Tongue (tissue), 2 donors: ENCODE measurements around the gene DIAPH1. TPM values are rescaled to one million over a fixed set of nuclear protein-coding genes. Genes with fewer than 3 reads are reported as not detected.

ENCODE experiments used
- DNase-seq: peaks from one replicate; pipeline ENCODE4 v3.0.0-alpha.2; 2015
- total RNA-seq: library from RNA; depleted of rRNA; stranded (reverse); fragments of >200 nt; gene quantifications from one replicate; pipeline ENCODE4 v1.2.3, GENCODE V29; 2014

Gene DIAPH1
- total RNA-seq, 1 donor from 2014 or later: 33.2 TPM

DNA sequence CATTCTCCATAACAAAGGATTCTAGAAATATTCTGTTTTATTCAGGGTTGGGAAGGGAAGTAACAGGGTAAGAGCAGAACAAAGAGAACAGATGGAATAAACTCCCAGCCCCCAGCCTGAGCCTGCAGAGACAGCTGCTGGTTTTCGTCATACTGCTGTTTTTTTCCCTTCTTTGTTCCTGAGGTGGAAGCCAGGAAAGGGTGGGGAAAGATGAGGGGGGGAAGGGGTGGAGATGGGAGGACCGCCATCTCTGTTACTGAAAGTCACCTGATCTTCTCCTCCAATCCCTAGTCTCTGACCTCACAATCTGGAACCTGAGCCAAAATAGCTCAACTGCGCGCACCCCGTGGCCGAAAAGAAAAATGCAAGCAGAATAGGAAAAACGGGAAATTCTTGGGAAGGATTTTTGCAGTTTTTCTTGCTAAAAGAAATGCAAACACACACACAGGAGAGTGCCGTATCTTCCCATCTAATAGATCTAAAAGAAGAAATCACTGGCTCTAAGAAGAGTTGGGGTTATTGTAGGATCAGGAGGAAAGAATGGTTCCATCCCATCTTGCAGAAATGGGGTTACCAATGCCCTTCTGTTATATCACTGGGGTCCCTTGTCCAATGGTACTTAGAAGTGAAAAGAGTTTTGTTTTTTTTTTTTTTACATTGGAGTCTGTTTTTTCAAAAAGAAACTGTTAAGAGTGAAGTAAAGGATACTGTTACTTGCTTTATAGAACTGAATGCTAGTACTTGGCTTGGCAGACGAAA is 57.9 kb downstream of the DIAPH1 start:
- peak; percentile 99 for DNase-seq

DNA sequence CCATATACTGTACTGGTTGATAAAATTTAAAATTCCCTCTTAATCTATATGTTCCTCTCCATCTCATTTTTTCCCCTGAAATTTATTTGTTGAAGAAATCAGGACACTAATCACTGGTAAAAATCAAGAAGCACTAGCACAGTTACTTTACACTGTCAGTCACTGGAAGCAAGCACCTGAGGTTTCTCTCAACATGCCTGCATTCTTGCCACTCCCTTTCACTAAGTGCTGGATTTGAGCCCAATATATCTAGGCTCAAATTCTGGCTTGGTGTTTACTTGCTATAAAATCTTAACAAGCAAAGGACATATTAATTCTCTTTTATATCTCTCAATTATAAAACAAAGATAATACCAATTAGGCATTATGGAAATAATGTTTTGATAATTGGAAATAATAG is 58.6 kb downstream of the DIAPH1 start:
- peak; percentile 84 for DNase-seq

DNA sequence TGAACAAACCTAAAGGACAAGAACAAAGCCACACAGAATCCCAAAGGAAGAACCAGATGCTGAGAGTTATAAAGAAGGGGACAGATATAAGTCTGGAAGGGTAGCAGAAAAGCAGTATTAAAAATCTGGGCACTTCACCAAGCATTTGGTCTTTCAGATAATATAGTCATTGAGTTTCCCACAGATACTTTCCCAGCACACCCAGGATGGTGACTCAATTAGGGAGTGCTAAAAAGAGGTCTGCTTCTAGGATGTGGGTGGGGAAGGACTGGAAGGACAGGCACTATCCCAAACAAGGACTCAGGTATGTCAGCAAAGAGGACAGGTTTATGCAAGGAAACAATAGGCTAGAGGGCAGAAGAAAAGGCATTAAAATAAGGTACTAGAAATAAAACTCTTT is 59.3 kb downstream of the DIAPH1 start:
- peak; percentile 68 for DNase-seq

DNA sequence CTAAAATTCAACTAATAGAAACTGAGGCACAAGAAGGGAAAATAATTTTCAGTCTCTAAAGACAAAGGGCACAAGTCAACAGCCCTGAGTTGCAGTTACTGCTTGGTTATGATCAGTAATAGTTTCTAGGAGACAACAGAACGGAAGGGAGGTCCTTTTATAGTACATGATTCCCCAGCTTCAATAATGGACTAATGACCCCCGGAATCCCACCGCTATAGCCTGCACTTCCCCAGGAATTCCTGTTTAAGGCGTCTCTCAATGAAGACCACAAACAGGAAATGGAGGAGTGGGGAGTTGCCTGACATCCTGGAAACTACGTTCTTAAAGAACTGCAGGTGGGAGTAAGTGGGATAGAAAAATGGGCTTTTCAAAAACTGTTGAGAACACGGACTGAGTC is 60.6 kb downstream of the DIAPH1 start:
- no peak for DNase-seq

DNA sequence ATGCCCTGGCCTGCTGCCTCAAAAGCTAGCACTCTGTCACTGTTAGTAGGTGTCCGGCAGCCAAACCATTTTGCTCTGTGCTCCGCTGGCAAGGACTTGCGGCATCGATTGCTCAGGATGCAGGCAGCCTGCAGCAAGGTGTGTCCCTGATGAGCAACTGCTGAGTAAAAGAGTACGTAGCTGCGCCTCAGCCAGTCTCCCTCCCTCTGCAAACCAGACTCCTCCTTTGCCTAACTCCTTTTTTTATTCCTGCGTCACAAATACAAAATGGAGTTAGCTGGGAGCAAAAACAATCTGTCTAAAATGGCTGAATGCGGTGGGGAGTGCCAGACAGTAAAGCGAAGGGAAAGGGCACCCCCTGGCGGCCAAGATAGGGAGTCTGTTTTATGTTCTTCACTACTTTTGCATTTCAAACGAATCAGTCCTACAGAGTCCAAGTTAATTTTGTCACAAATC is 61.1 kb downstream of the DIAPH1 start:
- DNase-seq: peak; percentile 97

DNA sequence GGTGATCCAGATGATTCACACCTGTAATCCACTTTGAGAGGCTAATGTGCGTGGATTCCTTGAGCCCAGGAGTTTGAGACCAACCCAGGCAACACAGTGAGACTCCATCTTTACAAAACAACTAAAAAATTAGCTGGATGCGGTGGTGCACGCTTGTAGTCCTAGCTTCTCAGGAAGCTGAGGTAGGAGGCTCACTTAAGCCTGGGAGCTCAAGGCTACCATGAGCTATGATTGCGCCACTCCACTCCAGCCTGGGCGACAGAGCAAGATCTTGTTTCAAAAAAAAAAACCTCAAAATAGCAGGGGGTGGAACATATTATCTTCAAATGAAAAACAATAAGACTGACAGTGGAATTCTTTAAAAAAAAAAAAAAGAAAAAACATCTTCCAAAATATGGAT is 70.9 kb downstream of the DIAPH1 start:
- DNase-seq: no peak

DNA sequence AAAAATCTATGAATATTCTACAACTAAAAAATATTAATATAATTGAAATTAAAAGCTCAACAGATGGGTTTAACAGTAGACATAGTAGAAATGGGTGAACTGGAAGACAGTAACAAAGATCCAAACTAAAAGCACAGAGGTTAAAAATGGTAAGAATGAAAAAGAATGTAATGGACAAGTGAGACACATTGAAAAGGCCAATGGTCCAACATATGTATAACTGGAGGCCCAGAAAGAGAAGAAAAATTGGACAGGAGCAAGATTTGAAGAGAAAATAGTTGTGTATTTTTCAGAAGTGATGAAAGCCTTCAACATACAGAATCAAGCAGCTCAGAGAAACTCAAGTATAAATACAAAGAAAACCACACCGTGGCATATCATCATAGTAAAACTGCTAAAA is 71.3 kb downstream of the DIAPH1 start:
- no peak for DNase-seq

DNA sequence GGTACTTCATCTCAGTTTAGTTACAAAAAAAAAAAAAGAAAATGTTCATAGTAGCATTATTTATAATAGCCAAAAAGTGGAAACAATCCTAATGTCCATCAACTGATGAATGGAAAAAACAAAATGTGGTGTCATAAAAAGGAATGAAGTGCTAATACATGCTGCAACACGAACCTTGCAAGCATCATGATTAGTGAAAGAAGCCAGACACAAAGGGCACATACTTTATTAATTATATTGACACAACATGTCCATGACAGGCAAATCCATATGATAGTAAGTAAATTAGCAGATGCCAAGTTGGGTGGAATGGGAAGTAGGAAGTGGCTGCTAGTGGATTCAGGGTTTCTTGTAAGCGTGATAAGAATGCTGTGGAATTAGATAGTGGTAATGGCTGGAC is 75.7 kb downstream of the DIAPH1 start:
- no peak for DNase-seq

DNA sequence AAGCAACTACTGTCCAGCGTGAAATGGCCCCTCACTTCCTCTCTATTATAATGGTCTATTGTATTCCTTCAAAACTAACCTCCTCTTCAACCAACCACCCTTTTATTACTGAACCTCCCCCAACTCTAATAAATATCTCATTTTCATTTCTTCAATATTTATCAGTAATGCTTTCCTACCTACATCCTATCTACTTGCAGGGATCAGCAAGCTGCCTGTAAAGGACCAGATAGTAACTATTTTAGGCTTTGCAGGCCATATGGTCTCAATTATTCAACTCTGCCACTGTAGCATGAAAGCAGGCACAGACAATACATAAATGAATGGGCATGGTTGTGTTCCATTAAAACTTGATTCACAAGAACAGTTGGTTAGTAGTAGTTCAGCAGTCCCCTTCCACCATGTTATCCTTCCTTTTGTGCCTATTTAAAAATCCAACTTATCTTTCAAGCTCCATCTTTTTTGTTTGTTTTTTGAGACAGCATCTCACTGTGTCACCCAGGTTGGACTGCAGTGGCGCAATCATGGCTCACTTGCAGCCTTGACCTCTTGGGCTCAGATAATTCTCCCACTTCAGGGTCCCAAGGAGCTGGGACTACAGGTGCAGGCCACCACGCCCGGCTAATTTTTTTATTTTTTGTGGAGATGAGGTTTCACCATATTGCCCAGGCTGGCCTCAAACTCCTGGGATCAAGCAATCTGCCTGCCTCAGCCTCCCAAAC is 84.1 kb downstream of the DIAPH1 start:
- DNase-seq: no peak

DNA sequence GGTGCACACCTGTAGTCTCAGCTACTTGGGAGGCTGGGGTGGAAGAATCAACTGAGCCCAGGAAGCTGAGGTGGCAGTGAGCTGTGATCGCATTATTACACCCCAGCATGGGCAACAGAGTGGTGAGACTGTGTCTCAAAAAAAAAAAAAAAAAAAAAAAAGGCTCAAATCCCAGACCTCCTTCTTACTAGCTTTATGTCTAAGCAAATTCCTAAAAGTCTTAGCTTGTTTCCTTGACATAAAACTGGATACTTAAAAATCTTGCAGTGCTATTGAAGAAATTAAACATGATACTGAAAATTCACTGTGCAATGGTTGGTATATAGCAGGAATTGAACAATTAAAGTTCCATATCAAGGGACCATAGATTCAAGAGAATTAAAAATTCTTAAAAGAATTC is 84.9 kb downstream of the DIAPH1 start:
- DNase-seq: no peak

DNA sequence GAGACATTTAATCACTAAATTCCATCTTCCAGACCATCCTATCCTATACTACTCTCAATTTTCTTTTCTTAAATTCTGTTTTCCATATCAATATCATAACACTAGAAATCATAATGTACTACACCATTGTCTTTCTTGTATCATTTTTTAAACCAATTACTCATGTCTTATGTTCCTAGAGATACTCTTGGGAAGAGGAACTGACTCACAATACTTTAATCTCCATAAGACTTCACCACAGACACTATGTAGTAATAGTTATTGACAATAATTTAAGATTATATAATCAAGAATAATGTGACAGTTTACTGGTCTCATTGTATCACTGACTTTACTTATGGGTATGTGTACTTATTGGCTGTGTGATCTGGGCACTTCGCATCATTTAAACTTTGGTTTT is 86.1 kb downstream of the DIAPH1 start:
- DNase-seq: no peak

DNA sequence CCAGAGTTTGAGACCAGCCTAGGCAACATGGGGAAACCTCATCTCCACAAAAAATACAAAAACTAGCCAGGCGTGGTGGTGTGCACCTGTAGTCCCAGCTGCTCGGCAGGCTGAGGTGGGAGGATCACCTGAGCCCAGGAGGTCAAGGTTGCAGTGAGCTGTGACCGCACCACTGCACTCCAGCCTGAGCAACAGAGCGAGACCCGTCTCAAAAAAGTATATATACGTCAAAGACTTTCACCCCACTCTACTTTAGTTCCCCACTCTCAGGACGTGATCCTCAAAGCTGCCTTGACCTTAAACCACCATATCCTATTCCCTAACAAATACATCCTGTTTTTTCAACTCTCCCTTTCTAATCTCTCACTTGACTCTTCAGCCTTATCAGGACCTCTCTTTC is 88.9 kb downstream of the DIAPH1 start:
- DNase-seq: no peak

DNA sequence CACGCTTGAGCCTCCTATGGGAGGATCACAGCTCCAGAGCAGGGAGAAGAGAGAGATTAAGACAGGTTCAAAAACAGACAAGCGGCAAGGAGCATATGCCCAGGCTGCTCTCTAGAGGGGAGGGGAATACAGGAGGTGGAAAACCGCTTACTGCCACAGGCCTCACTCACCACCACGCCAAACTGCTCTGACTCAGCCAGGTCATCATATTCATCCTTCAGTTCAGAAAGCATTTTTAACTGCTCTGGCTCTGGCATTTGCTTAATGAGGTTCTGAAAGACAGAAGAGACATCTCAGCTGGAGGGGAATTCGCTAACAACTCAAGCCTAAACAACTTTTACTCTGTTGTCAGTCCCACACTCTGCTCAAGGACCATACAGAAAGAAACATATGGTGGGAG is 89.8 kb downstream of the DIAPH1 start:
- DNase-seq: peak; percentile 75

DNA sequence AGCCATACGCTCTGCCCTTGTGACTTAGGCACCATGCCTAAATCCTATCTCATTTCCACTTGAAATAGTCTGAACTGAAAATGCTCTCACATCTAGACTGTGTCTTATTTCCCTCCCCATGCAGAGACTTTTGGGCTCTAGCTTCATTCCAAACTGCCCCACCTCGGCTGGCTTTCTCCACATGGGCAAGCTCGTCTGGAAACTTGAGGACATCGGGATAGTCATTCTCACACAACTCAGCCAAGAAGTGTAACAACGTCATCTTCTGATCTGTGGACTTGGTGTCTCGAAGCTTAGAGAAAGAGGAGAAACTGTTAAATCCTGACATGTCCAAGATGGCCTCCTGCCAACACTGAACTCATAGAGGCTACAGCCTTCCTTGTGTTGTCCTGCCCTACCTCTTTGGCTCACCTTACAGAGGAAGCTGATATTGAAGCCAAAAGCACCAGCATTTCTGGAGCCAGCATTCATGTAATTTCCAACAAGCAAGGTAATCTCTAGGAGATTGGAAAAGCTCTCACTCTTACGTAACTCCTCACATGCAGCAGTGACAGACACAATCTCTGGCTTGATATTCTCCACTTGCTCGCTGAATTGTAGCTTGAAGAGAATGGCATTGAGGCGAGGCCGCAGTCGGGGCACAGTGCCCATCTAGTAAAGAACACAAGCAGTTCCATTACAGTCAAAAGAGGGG is 90.4 kb downstream of the DIAPH1 start:
- peak; percentile 88 for DNase-seq

DNA sequence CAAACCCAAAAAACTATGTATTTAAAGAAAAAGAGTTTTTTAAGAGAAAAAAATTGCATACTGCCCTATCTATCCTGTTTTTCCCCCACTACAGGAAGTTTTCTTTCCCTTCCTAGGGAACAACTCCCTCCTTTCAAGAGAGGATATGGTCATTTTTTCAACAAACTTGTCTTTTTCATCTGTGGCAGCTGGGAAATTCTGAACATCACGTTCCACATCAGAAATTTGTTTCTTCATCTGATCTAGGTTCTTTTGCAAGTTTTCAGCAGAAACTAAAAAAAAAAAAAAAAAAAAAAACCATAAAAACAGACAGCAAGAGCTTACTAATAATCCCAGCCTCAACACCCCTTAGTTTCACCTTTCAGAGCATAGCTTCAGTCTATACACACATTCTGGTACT is 91.4 kb downstream of the DIAPH1 start:
- no peak for DNase-seq

DNA sequence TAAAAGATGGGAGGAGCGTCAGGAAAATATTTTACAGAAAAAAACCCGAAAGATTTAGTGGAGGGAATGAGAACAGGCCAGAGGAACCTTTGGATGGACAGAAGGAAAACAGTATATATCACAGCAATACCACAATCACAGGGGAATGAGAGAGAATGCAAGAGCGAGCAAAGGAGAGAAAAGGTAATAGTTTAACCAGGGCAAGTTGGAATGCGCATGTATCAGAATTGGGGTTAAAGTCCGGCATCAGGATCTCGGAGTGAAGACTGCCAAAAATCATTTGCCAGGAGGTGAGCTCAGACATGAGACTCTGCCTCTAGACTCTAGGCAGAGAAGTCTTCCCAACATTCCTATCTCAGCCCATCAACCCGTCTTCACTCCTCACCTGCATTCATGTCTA is 93.1 kb downstream of the DIAPH1 start:
- DNase-seq: no peak

DNA sequence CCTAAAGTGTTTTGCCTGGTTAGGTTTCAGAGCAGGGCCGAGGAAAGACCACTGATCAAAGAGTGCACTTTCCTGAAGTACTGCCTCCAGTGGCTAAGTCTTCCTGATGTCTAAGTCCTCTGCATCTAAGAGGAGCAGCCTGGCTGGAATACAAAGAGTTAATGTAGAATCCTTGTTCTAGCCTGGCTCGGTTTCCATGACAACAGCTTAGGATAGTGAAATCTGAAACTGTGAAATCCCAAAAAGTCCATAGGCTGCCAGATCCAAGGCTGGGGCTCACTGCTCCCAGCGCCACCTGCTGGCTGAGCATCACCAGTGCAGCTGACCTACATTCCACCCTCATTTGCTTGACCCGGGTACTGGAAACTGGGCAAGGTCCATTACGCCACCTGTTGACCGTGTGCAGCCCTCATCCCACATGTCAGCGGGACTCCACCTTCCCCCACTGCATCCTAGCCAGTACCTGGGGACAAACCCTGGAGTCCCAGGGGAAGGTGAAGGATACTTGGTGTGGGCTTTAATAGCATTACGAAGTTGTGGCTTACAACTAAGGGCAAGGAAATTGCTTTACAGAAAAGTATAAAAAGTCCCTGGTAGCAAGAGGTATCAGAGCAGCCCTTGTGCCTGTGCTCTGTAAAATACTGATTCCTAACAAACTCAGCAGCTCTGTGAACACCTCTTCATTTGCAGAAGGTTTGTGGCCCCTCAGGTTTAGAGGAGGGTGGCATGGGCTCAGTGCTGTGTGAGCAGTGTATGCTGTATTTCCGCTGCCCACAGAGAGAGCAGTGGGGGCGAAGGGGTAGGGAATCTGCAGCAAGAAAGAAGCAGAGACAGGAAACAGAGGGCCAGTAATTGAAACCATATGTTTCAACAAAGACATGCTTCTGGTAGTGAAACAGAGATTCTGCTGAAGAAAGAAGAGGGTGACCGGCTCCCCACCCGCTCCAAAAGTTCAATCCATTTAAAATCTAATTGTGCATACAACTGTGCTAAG is 93.9 kb downstream of the DIAPH1 start:
- DNase-seq: peak; percentile 99

DNA sequence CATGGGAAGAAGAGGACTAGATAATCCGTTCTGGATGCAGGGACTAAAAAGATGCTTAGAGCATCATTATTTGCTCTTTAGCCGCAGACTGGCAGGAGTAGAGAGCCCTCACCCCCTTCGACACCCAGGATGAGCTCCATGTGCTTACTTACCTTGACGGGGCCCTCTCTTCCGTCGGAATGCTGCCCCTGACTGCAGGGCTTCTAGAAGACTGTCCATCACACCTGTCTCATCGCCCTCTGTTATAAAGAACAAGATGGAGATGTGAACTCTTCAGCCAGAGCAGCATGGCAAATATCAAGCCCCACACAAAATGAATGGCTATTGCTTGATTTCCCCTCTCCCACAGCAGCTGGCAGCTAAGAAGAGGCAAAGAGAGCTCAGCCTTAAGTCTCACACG is 94.8 kb downstream of the DIAPH1 start:
- DNase-seq: peak; percentile 10

DNA sequence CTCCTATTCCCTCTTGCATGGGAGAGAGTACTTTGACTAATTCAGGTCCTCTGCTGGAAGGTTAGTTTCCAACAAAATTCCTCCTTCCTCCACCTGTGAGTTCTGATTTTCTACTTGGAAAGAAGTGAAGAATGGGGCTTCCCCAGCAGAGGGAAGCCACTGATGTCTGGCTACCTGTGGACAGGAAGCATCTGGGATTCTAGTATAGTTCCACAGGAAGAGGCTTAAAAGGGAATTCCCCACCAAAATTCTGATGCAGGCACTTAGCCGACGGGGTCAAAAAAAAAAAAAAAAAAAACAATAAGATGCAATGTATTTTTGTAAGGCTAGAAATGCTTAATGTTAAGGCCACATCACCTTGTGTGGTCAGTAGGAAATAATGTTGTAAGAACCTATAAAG is 96.5 kb downstream of the DIAPH1 start:
- DNase-seq: peak; percentile 13

DNA sequence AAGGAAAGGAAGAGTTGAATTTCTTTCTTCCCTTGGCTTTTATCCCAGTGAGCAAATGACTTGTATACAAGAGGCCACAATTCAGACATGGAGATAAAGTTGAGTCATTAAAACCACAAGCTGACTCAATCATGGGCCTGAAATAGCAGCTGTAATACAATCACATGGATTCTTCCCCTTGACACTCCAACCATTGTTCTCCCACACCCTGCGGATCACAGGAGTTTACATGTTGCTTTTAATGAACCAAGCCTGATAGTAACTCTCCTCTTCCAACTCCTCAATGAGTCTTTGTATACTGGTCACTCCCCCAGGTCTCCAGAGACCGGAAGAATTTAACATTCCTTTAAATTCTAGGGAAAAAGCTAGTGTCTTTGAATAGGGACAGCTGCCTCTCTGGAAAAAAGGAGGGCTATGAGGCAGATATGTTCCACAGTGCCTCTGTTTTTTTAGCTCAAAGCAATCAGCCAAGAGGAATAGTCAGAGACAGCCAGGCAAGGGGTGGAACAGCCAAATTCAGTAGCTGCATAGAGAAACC is 97.5 kb downstream of the DIAPH1 start:
- peak; percentile 95 for DNase-seq
